GM19351 (cell line): ENCODE measurements around the gene PTGES2.

ENCODE experiments used
- ATAC-seq: cut with Tn5 transposase; IDR thresholded peaks from one replicate; pipeline ENCODE4 v1.9.1; 2021; ENCODE audit warnings: mild to moderate bottlenecking, moderate library complexity; ENCODE audit not compliant: unreplicated experiment

The PTGES2 gene

GRCh38 chr9:128153947-128154695, 26.6 kb upstream of the PTGES2 start:
- ATAC-seq: no peak

- no peak for ATAC-seq
Observed at GRCh38 chr9:128153060-128153946, 25.8 kb upstream of the PTGES2 start.

GRCh38 chr9:128152133-128153059, 24.9 kb upstream of the PTGES2 start:
- no peak for ATAC-seq

GRCh38 chr9:128151309-128152132, 24.0 kb upstream of the PTGES2 start:
- no peak for ATAC-seq

GRCh38 chr9:128150594-128151308, 23.2 kb upstream of the PTGES2 start:
- ATAC-seq: no peak

GRCh38 chr9:128149951-128150593, 22.5 kb upstream of the PTGES2 start:
- ATAC-seq: no peak

- no peak for ATAC-seq
Observed at GRCh38 chr9:128149001-128149701, 21.6 kb upstream of the PTGES2 start, which contains the start of gene LCN2. LCN2 (plus strand) TSS chr9:128149453; CDS start chr9:128149526, 73 bp downstream.

GRCh38 chr9:128148509-128149000, 21.0 kb upstream of the PTGES2 start:
- ATAC-seq: no peak

- no peak for ATAC-seq
Observed at GRCh38 chr9:128146591-128147120, 19.1 kb upstream of the PTGES2 start.

- no peak for ATAC-seq
Observed at GRCh38 chr9:128145951-128146351, 18.4 kb upstream of the PTGES2 start.

GRCh38 chr9:128145536-128145935, 18.0 kb upstream of the PTGES2 start:
- no peak for ATAC-seq

- ATAC-seq: no peak
Observed at GRCh38 chr9:128144239-128145181, 17.0 kb upstream of the PTGES2 start.

GRCh38 chr9:128143525-128144238, 16.2 kb upstream of the PTGES2 start:
- ATAC-seq: no peak

GRCh38 chr9:128142596-128142995, 15.1 kb upstream of the PTGES2 start:
- ATAC-seq: no peak

GRCh38 chr9:128142061-128142460, 14.5 kb upstream of the PTGES2 start:
- no peak for ATAC-seq

- no peak for ATAC-seq
Observed at GRCh38 chr9:128141604-128142003, 14.1 kb upstream of the PTGES2 start.
